ENCODE data around the gene COP1.

The COP1 gene

DNA sequence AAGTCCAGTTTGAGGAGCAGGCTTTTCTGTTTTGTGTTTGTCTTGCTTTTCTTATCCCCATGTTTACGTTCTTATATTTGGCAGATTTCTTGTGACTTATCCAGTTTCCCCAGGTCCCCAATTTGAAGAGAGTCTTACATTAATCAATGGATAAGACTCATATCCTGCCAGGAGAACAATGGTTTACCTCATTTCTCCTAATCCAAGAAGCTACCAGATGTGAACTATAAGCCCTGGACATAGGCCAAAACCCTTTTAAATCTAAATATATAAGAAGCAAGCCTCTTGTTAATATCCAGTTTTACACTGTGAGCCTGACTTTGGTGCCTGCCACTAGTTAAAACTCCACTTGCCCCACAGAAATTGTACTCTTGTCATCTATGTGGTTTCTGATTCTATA, 15.1 kb upstream of the COP1 start:
- Histone ChIP-seq H3K36me3 (no peaks in the 10 kb centered on the region), H3K4me1 (no peaks in the 10 kb centered on the region), H3K27ac (no peak overlapping the region), H3K9ac (no peak overlapping the region), H3K27me3 (no peaks in the 10 kb centered on the region), H3K9me3 (replicated peaks in 1 of 11) (no peaks in the 10 kb centered on the region), H3K4me3 (no peak overlapping the region), H3K4me2 (no peak overlapping the region), H4K20me1 (no peaks in the 10 kb centered on the region)
- no peak for TF ChIP-seq Cebpa-rat (IDR thresholded peaks at IDR 0.05)

DNA sequence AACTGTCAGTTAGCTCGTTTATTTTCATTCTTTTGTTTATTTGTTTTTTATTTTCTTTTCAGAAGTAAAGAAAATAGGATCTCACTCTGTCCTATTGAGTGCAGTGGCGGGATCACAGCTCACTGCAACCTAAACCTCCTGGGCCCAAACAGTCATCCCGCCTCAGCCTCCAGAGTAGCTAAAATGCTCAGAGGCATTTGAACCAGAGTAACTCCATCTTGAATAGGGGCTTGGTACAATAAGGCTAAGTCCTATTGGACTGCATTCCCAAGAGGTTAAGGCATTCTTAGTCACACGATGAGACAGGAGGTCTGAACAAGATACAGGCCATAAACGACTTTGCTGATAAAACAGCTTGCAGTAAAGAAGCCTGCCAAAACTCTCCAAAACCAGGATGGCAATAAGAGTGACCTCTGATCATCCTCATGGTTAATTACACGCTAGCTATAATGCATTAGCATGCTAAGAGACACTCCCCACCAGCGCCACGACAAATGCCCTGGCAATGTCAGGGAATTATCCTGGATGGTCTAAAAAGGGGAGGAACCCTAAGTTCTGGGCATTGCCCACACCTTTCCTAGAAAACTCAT, 13.1 kb upstream of the COP1 start:
- no peak overlapping the region for H3K9ac ChIP-seq
- H4K20me1 ChIP-seq: no peaks in the 10 kb centered on the region
- no peak for TF ChIP-seq Cebpa-rat (IDR thresholded peaks at IDR 0.05)
- no peaks in the 10 kb centered on the region for H3K4me1 ChIP-seq
- no peak overlapping the region for H3K27ac ChIP-seq
- H3K4me3 ChIP-seq: no peak overlapping the region
- no peaks in the 10 kb centered on the region for H3K36me3 ChIP-seq
- no peaks in the 10 kb centered on the region for H3K27me3 ChIP-seq
- no peak overlapping the region for H3K4me2 ChIP-seq
- H3K9me3 ChIP-seq (replicated peaks in 1 of 11): no peaks in the 10 kb centered on the region

DNA sequence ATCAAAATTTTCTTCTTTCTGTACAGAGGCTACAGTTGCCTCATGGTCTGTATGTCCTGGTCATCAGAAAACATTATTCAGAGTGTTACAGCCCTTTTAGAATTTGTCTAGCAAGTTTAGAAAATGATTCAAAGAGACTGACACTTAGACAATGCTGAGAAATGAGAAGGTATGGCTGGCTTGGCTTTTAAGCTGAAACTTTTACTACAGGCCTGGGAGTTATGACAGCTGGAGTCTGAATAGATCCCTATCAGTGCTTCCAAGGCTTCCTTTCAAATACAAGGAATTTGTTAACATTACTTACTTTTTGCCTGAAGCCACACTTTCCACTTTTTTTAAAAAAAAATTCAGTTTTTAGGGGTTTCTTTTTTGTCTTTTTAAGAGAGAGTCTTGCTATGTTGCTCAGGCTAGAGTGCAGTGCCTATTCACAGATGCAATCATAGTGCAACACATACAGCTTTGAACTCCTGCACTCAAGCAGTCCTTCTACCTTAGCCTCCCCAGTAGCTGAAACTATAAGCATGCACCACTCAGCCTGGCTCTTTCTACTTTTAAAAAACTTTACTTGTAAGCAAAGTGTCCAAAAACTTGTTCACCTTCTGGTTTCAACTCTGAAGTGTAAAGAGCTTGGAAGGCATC, 10.5 kb upstream of the COP1 start:
- H3K27ac ChIP-seq: no peak overlapping the region
- H3K4me2 ChIP-seq: no peak overlapping the region
- no peaks in the 10 kb centered on the region for H3K36me3 ChIP-seq

GRCh38 chr1:176216031-176216430, 8.9 kb upstream of the COP1 start:
- no peak for TF ChIP-seq Cebpa-rat (IDR thresholded peaks at IDR 0.05)
- Histone ChIP-seq H4K20me1 (no peaks in the 10 kb centered on the region), H3K27me3 (no peaks in the 10 kb centered on the region), H3K4me1 (peaks cover 0 to 14% (median 9%) of the 10 kb centered on the region in 10 experiments; a peak in 12 of 20 replicates), H3K9me3 (replicated peaks in 1 of 11) (no peaks in the 10 kb centered on the region), H3K4me2 (no peak overlapping the region), H3K4me3 (no peak overlapping the region), H3K9ac (no peak overlapping the region), H3K36me3 (no peaks in the 10 kb centered on the region), H3K27ac (no peak overlapping the region)

More for the DNA sequence above, 10.5 kb upstream of the COP1 start:
- no peaks in the 10 kb centered on the region for H3K9me3 ChIP-seq (replicated peaks in 1 of 11)
- H3K4me3 ChIP-seq: no peak overlapping the region
- no peaks in the 10 kb centered on the region for H4K20me1 ChIP-seq
- TF ChIP-seq Cebpa-rat (IDR thresholded peaks at IDR 0.05): no peak
- H3K27me3 ChIP-seq: no peaks in the 10 kb centered on the region
- H3K4me1 ChIP-seq: no peaks in the 10 kb centered on the region
- H3K9ac ChIP-seq: no peak overlapping the region

DNA sequence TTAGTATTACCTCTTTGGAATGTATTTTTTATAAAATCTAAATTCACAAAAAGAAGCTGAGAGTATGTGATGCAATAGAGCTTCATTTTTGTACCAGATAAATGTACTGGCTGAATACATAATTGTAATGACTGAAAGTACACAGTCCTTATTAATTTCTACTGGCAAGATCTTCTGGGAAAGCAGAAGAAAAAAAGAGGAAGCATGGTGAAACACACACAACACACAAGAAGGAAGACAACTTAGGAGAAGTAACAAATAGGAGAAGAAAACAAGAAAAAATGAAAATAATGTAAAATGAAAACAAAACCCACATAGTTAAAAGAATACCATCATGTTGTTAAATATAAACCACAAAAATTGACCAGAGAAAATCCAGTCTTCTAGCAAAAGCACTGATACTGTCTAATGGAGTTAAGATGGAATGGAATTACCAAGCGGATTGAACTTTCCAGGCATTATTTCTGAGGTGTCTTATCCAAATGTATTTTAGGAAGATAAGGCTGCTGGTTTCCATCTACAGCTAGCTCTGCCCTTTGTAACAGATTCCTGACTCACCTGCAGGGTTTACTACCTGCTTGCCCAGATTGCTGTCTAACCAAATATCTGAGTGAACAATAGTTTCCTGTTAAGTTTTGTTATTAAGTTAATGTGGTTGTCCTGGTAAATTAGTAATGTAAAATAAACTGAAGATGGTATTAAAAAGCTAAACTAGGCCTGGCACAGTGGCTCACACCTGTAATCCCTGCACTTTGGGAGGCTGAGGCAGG, 4.5 kb upstream of the COP1 start:
- TF ChIP-seq Cebpa-rat (IDR thresholded peaks at IDR 0.05): no peak
- Histone ChIP-seq H3K27me3 (no peaks in the 10 kb centered on the region), H3K9me3 (replicated peaks in 1 of 11) (no peaks in the 10 kb centered on the region), H3K9ac (peak overlapping the region in 3 of 11 experiments; percentile 39 to 59 (median 52); a peak in 7 of 22 replicates), H4K20me1 (peaks cover 0 to 1% (median 0%) of the 10 kb centered on the region in 11 experiments; a peak in 3 of 22 replicates), H3K27ac (peak overlapping the region in 6 of 11 experiments; percentile 9 to 78 (median 60); a peak in 10 of 22 replicates), H3K36me3 (no peaks in the 10 kb centered on the region), H3K4me3 (peak overlapping the region in 3 of 10 experiments; percentile 14 to 44 (median 38); a peak in 4 of 20 replicates), H3K4me2 (peak overlapping the region in 7 of 11 experiments; percentile 7 to 92 (median 64); a peak in 13 of 22 replicates), H3K4me1 (peaks cover 6 to 42% (median 18%) of the 10 kb centered on the region in 10 experiments)

GRCh38 chr1:176208034-176208433, 948 bp upstream of the COP1 start:
- no peak for TF ChIP-seq Cebpa-rat (IDR thresholded peaks at IDR 0.05)

DNA sequence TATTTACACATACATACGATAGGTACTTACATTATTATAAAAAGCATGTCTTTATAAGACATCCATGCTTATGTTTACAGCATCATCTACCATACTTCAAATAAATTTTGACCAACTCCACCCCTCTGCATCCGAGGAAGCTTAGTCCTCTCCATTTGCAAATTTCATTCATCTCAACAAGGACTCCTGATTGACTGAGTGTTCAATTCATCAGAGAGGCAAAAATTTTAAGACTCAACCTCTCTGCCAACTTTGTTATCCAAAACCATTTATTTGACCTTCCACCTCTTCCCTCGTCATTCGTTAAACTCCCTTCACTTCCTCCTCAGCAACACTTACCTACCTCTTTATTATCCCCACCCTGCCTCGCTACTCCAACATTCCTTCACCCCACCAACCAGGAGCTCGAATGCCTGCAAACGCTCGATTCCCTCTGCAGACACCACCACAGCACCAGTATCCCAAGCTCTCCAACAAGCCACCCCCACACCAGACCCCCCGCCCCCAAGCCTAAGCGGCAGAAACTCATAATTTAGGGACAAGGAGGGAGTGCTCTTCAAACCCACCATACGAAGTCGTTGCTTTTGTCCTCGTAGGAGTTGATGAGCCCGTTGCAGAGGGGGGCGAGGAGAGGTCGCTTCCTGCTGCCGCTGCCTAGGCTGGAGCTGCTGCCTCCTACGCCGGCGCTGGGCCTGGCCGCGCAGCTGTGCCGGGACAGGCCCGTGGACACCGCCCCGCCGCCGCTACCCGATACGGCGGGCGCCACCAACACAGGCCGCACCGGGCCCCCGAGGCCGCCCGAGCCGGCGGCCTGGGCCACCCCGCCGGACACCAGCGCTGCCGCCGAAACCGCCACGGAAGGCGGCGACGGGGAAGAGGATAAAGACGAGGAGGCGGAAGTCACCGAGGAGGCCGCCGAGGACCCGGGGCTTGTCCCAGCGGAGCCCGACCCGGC, 803 bp downstream of the COP1 start:
- peaks cover 32 to 54% (median 50%) of the 10 kb centered on the region in 11 experiments for H4K20me1 ChIP-seq

More at GRCh38 chr1:176208034-176208433, 948 bp upstream of the COP1 start:
- Histone ChIP-seq H3K36me3 (peaks cover 0 to 7% (median 0%) of the 10 kb centered on the region in 11 experiments; a peak in 5 of 22 replicates), H3K9me3 (replicated peaks in 1 of 11) (0 out of 22 replicates have a peak, but pooled peaks cover 0 to 3% (median 0%) of the 10 kb centered on the region in 11 experiments), H4K20me1 (peaks cover 20 to 37% (median 32%) of the 10 kb centered on the region in 11 experiments), H3K4me1 (peaks cover 22 to 63% (median 33%) of the 10 kb centered on the region in 10 experiments), H3K4me3 (peak overlapping the region; percentile 72 to 100 (median 97)), H3K4me2 (peak overlapping the region; percentile 86 to 98 (median 94)), H3K27me3 (no peaks in the 10 kb centered on the region), H3K27ac (peak overlapping the region; percentile 92 to 99 (median 97); a peak in 21 of 22 replicates), H3K9ac (peak overlapping the region; percentile 92 to 99 (median 98))

More for the DNA sequence above, 803 bp downstream of the COP1 start:
- no peak for TF ChIP-seq Cebpa-rat (IDR thresholded peaks at IDR 0.05)
- Histone ChIP-seq H3K9ac (peak overlapping the region; percentile 92 to 99 (median 98)), H3K27me3 (no peaks in the 10 kb centered on the region), H3K36me3 (peaks cover 0 to 24% (median 10%) of the 10 kb centered on the region in 11 experiments; a peak in 16 of 22 replicates), H3K4me1 (peaks cover 22 to 62% (median 29%) of the 10 kb centered on the region in 10 experiments), H3K9me3 (replicated peaks in 1 of 11) (peaks cover 0 to 16% (median 0%) of the 10 kb centered on the region in 11 experiments; a peak in 4 of 22 replicates), H3K4me2 (peak overlapping the region; percentile 79 to 98 (median 94)), H3K27ac (peak overlapping the region; percentile 92 to 99 (median 97)), H3K4me3 (peak overlapping the region; percentile 72 to 100 (median 97))

Measured in BLaER1 treated with 17β-estradiol and CSF1 and Interleukin-3, amounts not matched to agents 10 nM and 100 nM (cell line).